Measurements from ENCODE around the gene ARHGEF9. TPM values are rescaled to one million over a fixed set of nuclear protein-coding genes. Genes with fewer than 3 reads are reported as not detected.

ARHGEF9 gene
- total RNA-seq, 1 donor from 2014 or later: 30.2 TPM

- no peak for TF ChIP-seq CTCF (IDR thresholded peaks at IDR 0.05; ENCODE audit: unreplicated experiment)
- Mint-ChIP-seq H3K27me3 (ENCODE audit: low read depth) (no peaks in the 10 kb centered on the region), H3K27ac (no peak overlapping the region), H3K36me3 (peaks cover 7% of the 10 kb centered on the region), H3K4me1 (no peaks in the 10 kb centered on the region), H3K4me3 (no peak overlapping the region), H3K9me3 (peaks cover 26% of the 10 kb centered on the region)
- DNase-seq (ENCODE audit: low spot score in 2 of 2, unreplicated experiment in 2 of 2): no peak
Measured at GRCh38 chrX:63718010-63718694, 66.9 kb downstream of the ARHGEF9 start.

- peak overlapping the region; percentile 59 for H3K27ac Mint-ChIP-seq
- DNase-seq (ENCODE audit: low spot score in 2 of 2, unreplicated experiment in 2 of 2): no peak
Measured at GRCh38 chrX:63713526-63713925, 71.5 kb downstream of the ARHGEF9 start.

GRCh38 chrX:63708801-63709200 lies 76.2 kb downstream of the ARHGEF9 start:
- H3K27me3 Mint-ChIP-seq (ENCODE audit: low read depth): no peaks in the 10 kb centered on the region
- H3K4me3 Mint-ChIP-seq: no peak overlapping the region
- no peaks in the 10 kb centered on the region for H3K4me1 Mint-ChIP-seq
- no peak overlapping the region for H3K27ac Mint-ChIP-seq
- no peak for DNase-seq (ENCODE audit: low spot score in 2 of 2, unreplicated experiment in 2 of 2)
- peaks cover 39% of the 10 kb centered on the region for H3K9me3 Mint-ChIP-seq
- H3K36me3 Mint-ChIP-seq: peaks cover 16% of the 10 kb centered on the region
- no peak for TF ChIP-seq CTCF (IDR thresholded peaks at IDR 0.05; ENCODE audit: unreplicated experiment)

More at GRCh38 chrX:63713526-63713925, 71.5 kb downstream of the ARHGEF9 start:
- H3K4me1 Mint-ChIP-seq: no peaks in the 10 kb centered on the region
- TF ChIP-seq CTCF (IDR thresholded peaks at IDR 0.05; ENCODE audit: unreplicated experiment): no peak
- peaks cover 8% of the 10 kb centered on the region for H3K36me3 Mint-ChIP-seq
- H3K27me3 Mint-ChIP-seq (ENCODE audit: low read depth): no peaks in the 10 kb centered on the region
- peaks cover 40% of the 10 kb centered on the region for H3K9me3 Mint-ChIP-seq
- no peak overlapping the region for H3K4me3 Mint-ChIP-seq

GRCh38 chrX:63702556-63702955 lies 82.5 kb downstream of the ARHGEF9 start:
- TF ChIP-seq CTCF (IDR thresholded peaks at IDR 0.05; ENCODE audit: unreplicated experiment): no peak
- H3K36me3 Mint-ChIP-seq: peaks cover 50% of the 10 kb centered on the region
- H3K4me3 Mint-ChIP-seq: no peak overlapping the region
- H3K27me3 Mint-ChIP-seq (ENCODE audit: low read depth): no peaks in the 10 kb centered on the region
- no peaks in the 10 kb centered on the region for H3K4me1 Mint-ChIP-seq
- no peak for DNase-seq (ENCODE audit: low spot score in 2 of 2, unreplicated experiment in 2 of 2)
- H3K9me3 Mint-ChIP-seq: peaks cover 46% of the 10 kb centered on the region
- no peak overlapping the region for H3K27ac Mint-ChIP-seq

- Mint-ChIP-seq H3K4me1 (no peaks in the 10 kb centered on the region), H3K27me3 (ENCODE audit: low read depth) (no peaks in the 10 kb centered on the region), H3K9me3 (peaks cover 57% of the 10 kb centered on the region), H3K4me3 (no peak overlapping the region), H3K27ac (no peak overlapping the region), H3K36me3 (peaks cover 40% of the 10 kb centered on the region)
- no peak for DNase-seq (ENCODE audit: low spot score in 2 of 2, unreplicated experiment in 2 of 2)
- no peak for TF ChIP-seq CTCF (IDR thresholded peaks at IDR 0.05; ENCODE audit: unreplicated experiment)
Measured at GRCh38 chrX:63686878-63687714, 97.9 kb downstream of the ARHGEF9 start.

Data from mesothelial cell of epicardium (in vitro differentiated cells).